Thyroid gland (tissue), 4 donors: ENCODE results near the gene GGNBP2.

Experiments
- CTCF ChIP-seq, 6 experiments: fragments of 200-600 bp in 3 of 6; fragments of 450-650 bp in 3 of 6; sonication (generic) in 3 of 6; IDR thresholded peaks; one replicate each; pipeline ENCODE4 v1.5.1; 2016 to 2019; ENCODE audit warnings: antibody characterized with exemption in 6 of 6, mild to moderate bottlenecking in 2 of 6, inconsistent platforms in 1 of 6, moderate library complexity in 1 of 6
- POLR2A ChIP-seq, 2 donors: fragments of 450-650 bp; IDR thresholded peaks; one replicate each; pipeline ENCODE4 v1.6.1; 2017; ENCODE audit warnings: antibody characterized with exemption in 2 of 2, mild to moderate bottlenecking in 2 of 2, moderate library complexity in 1 of 2

- TF ChIP-seq POLR2A (IDR thresholded peaks at IDR 0.05) (no peak), CTCF (IDR thresholded peaks at IDR 0.05) (no peak)
Measured at GRCh38 chr17:36632916-36633771, 88.4 kb downstream of the GGNBP2 start.
